GM23248 (cell line): ENCODE data around the gene RAD51C. TPM values are rescaled to one million over a fixed set of nuclear protein-coding genes. Genes with fewer than 3 reads are reported as not detected.

Source experiments
- DNase-seq: peaks from one replicate; pipeline ENCODE4 v3.0.0-alpha.2; 2015
- H2AFZ ChIP-seq: fragments of 200-600 bp; sonication (generic); 2 replicates; pipeline ENCODE4 v1.6.1; 2016; ENCODE audit warnings: antibody characterized with exemption
- H3F3A ChIP-seq: fragments of 200-600 bp; sonication (generic); 2 replicates; pipeline ENCODE4 v1.6.1; 2016; ENCODE audit warnings: mild to moderate bottlenecking, antibody characterized with exemption, mixed run types; ENCODE audit not compliant: insufficient read depth
- H3K27ac ChIP-seq: fragments of 200-600 bp; sonication (generic); 2 replicates; pipeline ENCODE4 v1.5.1; 2016; ENCODE audit warnings: mild to moderate bottlenecking
- H3K27me3 ChIP-seq: fragments of 200-600 bp; sonication (generic); replicated peaks from 2 replicates; pipeline ENCODE4 v1.6.1; 2016; ENCODE audit warnings: mild to moderate bottlenecking; ENCODE audit not compliant: insufficient read depth
- H3K36me3 ChIP-seq: fragments of 200-600 bp; sonication (generic); 2 replicates; pipeline ENCODE4 v1.6.1; 2016; ENCODE audit warnings: low read depth, mild to moderate bottlenecking
- H3K4me1 ChIP-seq: fragments of 200-600 bp; sonication (generic); 2 replicates; pipeline ENCODE4 v1.6.1; 2016; ENCODE audit warnings: mild to moderate bottlenecking; ENCODE audit not compliant: insufficient read depth
- H3K4me2 ChIP-seq: fragments of 200-600 bp; sonication (generic); one replicate; pipeline ENCODE4 v1.6.1; 2016; ENCODE audit warnings: mild to moderate bottlenecking; ENCODE audit not compliant: unreplicated experiment
- H3K4me3 ChIP-seq: fragments of 200-600 bp; sonication (generic); 2 replicates; pipeline ENCODE4 v1.5.1; 2016; ENCODE audit warnings: mild to moderate bottlenecking
- H3K79me2 ChIP-seq: fragments of 200-600 bp; sonication (generic); 2 replicates; pipeline ENCODE4 v1.6.1; 2016; ENCODE audit warnings: mild to moderate bottlenecking; ENCODE audit not compliant: insufficient read depth
- H3K9ac ChIP-seq: fragments of 200-600 bp; sonication (generic); 2 replicates; pipeline ENCODE4 v1.6.1; 2016; ENCODE audit warnings: mild to moderate bottlenecking
- H3K9me2 ChIP-seq: fragments of 200-600 bp; sonication (generic); 2 replicates; pipeline ENCODE4 v1.6.1; 2016; ENCODE audit warnings: mixed run types, mild to moderate bottlenecking, moderate library complexity; ENCODE audit not compliant: insufficient read depth
- H3K9me3 ChIP-seq: fragments of 200-600 bp; sonication (generic); one replicate; pipeline ENCODE4 v1.6.1; 2017; ENCODE audit warnings: low read depth
- H4K20me1 ChIP-seq: fragments of 200-600 bp; sonication (generic); 2 replicates; pipeline ENCODE4 v1.6.0; 2016; ENCODE audit not compliant: insufficient read depth
- EZH2 ChIP-seq: fragments of 200-600 bp; sonication (generic); IDR thresholded peaks from 2 replicates; pipeline ENCODE4 v1.6.1; 2018; ENCODE audit warnings: antibody characterized with exemption, mild to moderate bottlenecking; ENCODE audit not compliant: insufficient read depth, poor library complexity, severe bottlenecking
- EZH2phosphoT487 ChIP-seq: fragments of 200-600 bp; sonication (generic); IDR thresholded peaks from 2 replicates; pipeline ENCODE4 v1.6.1; 2018; ENCODE audit warnings: antibody characterized with exemption, moderate library complexity, mild to moderate bottlenecking, low read depth; ENCODE audit not compliant: insufficient read depth
- WGBS, 2 experiments: methylation state at CpG; one replicate each; pipeline ENCODE4 v1.1.6; 2015 to 2017; ENCODE audit warnings: low lambda C conversion rate in 2 of 2, low coverage in 1 of 2; ENCODE audit errors: missing lambda C conversion rate in 2 of 2; 5-methylcytosine and 5-hydroxymethylcytosine counted together
- in situ Hi-C: fragments of 300-500 bp; cut with MboI; formaldehyde crosslinking; loops from 2 replicates; pipeline ENCODE4 v1.15.0; 2020
- polyA plus RNA-seq: library from polyadenylated mRNA; unstranded; fragments of >200 nt; fragmentation: Nextera tagmentation; extraction: Ambion mirVana; gene quantifications from 2 replicates; pipeline ENCODE4 v1.2.1, GENCODE V29; 2016
- total RNA-seq: library from RNA; depleted of rRNA; stranded (reverse); fragments of >200 nt; shearing (Covaris generic); gene quantifications from 2 replicates; pipeline ENCODE4 v1.2.3, GENCODE V29; 2014

Gene RAD51C
- total and polyA plus RNA-seq, 2 experiments from 2014 or later: 17.2 to 40.2 TPM

DNA sequence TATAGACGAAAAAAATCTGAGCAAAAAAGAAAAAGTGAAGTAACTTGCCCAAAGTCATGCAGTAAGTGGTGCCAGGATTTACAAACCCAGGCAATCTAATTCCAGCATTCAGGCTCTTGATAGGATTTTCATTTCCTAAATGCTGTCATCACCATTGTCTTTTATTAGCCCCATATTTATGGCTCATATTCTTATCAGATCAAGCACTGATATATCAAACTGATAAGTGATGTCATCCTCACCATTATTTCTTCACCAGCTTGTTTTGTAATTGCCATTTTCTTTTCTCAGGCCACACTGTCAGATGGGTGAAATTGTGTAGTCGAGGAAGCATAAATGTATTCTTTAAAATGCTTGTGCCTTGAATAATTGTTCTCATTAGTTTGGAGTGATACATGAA, 1.3 kb downstream of the RAD51C start:
- 0 out of 2 replicates have a peak, but pooled peaks cover 12% of the 10 kb centered on the region for H3K79me2 ChIP-seq
- no peak for DNase-seq
- TF ChIP-seq EZH2: no peak
- TF ChIP-seq EZH2phosphoT487: no peak
- no peak overlapping the region for H3K27ac ChIP-seq
- H3K36me3 ChIP-seq: no peaks in the 10 kb centered on the region
- no peak overlapping the region for H2AFZ ChIP-seq
- in situ Hi-C loops: no loop called here
- H3K4me2 ChIP-seq: peak overlapping the region; percentile 77
- WGBS, 2 experiments: 53 to 63% methylated on average over 2 of the region's 2 CpGs
- 0 out of 2 replicates have a peak overlapping the region, but pooled peaks have one; percentile 78 for H3K9ac ChIP-seq
- 0 out of 2 replicates have a peak, but pooled peaks cover 6% of the 10 kb centered on the region for H3K4me1 ChIP-seq
- H3K9me3 ChIP-seq: no peaks in the 10 kb centered on the region
- H3F3A ChIP-seq: no peaks in the 10 kb centered on the region
- H3K4me3 ChIP-seq: peak overlapping the region; percentile 82
- no peaks in the 10 kb centered on the region for H4K20me1 ChIP-seq
- no peaks in the 10 kb centered on the region for H3K9me2 ChIP-seq
- H3K27me3 ChIP-seq: no peaks in the 10 kb centered on the region

DNA sequence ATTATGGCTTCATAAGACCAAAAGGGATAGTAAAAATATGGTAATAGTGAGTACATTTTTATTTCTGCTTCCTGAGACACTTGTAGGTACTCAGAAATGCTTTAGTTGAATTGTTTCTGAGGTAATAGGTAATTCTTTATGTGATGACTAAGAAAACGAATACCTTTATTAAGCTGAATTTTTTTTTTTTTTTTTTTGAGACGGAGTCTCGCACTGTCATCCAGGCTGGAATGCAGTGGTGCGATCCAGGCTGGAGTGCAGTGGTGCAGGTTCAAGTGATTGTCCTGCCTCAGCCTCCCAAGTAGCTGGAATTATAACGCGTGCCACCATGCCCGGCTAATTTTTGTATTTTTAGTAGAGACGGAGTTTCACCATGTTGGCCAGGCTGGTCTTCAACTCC, 1.9 kb downstream of the RAD51C start:
- Histone ChIP-seq H3K9ac (no peak overlapping the region), H4K20me1 (no peaks in the 10 kb centered on the region), H3F3A (no peaks in the 10 kb centered on the region), H3K27ac (no peak overlapping the region), H3K27me3 (no peaks in the 10 kb centered on the region), H3K4me3 (no peak overlapping the region), H3K9me3 (no peaks in the 10 kb centered on the region), H3K79me2 (0 out of 2 replicates have a peak, but pooled peaks cover 12% of the 10 kb centered on the region), H3K4me2 (no peak overlapping the region), H3K36me3 (no peaks in the 10 kb centered on the region), H3K9me2 (no peaks in the 10 kb centered on the region), H2AFZ (no peak overlapping the region), H3K4me1 (0 out of 2 replicates have a peak, but pooled peaks cover 6% of the 10 kb centered on the region)
- WGBS, 2 experiments: 96 to 97% methylated on average over 8 of the region's 8 CpGs
- no peak for DNase-seq
- in situ Hi-C loops: no loop called here
- TF ChIP-seq EZH2 (no peak), EZH2phosphoT487 (no peak)

DNA sequence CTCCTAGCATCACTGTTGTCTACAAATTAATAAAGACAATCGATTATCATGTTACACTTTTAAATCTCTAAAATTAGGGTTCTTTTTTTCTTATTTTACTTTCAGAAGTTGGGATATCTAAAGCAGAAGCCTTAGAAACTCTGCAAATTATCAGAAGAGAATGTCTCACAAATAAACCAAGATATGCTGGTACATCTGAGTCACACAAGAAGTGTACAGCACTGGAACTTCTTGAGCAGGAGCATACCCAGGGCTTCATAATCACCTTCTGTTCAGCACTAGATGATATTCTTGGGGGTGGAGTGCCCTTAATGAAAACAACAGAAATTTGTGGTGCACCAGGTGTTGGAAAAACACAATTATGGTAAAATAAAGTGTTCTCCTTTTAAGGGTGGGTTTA, 2.4 kb downstream of the RAD51C start:
- Histone ChIP-seq H3K4me1 (0 out of 2 replicates have a peak, but pooled peaks cover 6% of the 10 kb centered on the region), H3K79me2 (0 out of 2 replicates have a peak, but pooled peaks cover 12% of the 10 kb centered on the region), H4K20me1 (no peaks in the 10 kb centered on the region), H3K27ac (no peak overlapping the region), H3K4me2 (no peak overlapping the region), H3K4me3 (no peak overlapping the region), H3K9me2 (no peaks in the 10 kb centered on the region), H2AFZ (no peak overlapping the region), H3K36me3 (no peaks in the 10 kb centered on the region), H3F3A (no peaks in the 10 kb centered on the region), H3K9me3 (no peaks in the 10 kb centered on the region), H3K27me3 (no peaks in the 10 kb centered on the region), H3K9ac (no peak overlapping the region)
- TF ChIP-seq EZH2phosphoT487 (no peak), EZH2 (no peak)
- WGBS, 2 experiments: 95 to 96% methylated on average over 1 of the region's 1 CpG
- DNase-seq: no peak
- in situ Hi-C loops: no loop called here

DNA sequence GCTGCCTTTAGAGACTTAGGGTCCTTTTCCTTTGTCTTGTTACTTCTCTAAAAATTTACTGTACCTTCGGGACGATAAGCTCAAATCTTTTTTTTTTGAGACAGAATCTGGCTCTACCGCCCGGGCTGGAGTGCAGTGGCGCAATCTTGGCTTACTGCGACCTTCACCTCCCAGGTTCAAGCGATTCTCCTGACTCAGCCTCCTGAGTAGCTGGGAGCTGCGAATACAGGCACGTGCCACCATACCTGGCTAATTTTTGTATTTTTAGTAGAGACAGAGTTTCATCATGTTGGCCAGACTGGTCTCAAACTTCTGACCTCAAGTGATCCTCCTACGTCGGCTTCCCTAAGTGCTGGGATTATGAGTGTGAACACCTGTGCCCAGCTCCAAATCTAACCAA, 7.4 kb downstream of the RAD51C start:
- WGBS, 2 experiments: 98% methylated on average over 11 of the region's 11 CpGs
- H2AFZ ChIP-seq: no peak overlapping the region
- TF ChIP-seq EZH2phosphoT487 (no peak), EZH2 (no peak)
- H4K20me1 ChIP-seq: no peaks in the 10 kb centered on the region
- H3K9me2 ChIP-seq: no peaks in the 10 kb centered on the region
- in situ Hi-C loops: loop anchor here (10.0 kb wide), 1 partner anchor 295 kb away; no protein-coding TSS in a partner anchor
- no peaks in the 10 kb centered on the region for H3F3A ChIP-seq
- H3K9ac ChIP-seq: no peak overlapping the region
- H3K27ac ChIP-seq: no peak overlapping the region
- H3K36me3 ChIP-seq: no peaks in the 10 kb centered on the region
- no peaks in the 10 kb centered on the region for H3K27me3 ChIP-seq
- no peak for DNase-seq
- H3K4me2 ChIP-seq: no peak overlapping the region
- 0 out of 2 replicates have a peak, but pooled peaks cover 6% of the 10 kb centered on the region for H3K79me2 ChIP-seq
- 0 out of 2 replicates have a peak, but pooled peaks cover 3% of the 10 kb centered on the region for H3K4me1 ChIP-seq
- no peaks in the 10 kb centered on the region for H3K9me3 ChIP-seq
- H3K4me3 ChIP-seq: no peak overlapping the region

DNA sequence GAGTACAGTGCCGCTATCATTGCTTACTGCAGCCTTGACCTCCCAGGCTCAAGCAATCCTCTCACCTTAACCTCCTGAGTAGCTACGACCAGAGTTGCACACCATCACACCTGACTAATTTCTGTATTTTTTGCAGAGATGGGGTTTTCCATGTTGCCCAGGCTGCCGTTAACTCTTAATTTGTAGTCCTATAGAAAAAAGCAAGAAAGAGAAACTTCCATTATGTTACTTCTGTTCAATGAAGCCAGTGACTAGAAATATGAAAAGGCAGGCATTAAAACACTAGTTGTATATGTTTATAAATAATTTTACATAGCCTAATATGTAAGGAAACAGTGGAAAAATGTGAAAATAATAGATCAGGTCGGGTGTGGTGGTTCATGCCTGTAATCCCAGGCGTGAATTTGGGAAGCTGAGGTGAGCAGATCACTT, 9.7 kb downstream of the RAD51C start:
- H3K4me3 ChIP-seq: no peak overlapping the region
- in situ Hi-C loops: loop anchor here (10.0 kb wide), 1 partner anchor 293 kb away; no protein-coding TSS in a partner anchor
- no peaks in the 10 kb centered on the region for H3K27me3 ChIP-seq
- 96 to 97% methylated on average over 5 of the region's 5 CpGs for WGBS, 2 experiments
- H3F3A ChIP-seq: no peaks in the 10 kb centered on the region
- no peaks in the 10 kb centered on the region for H3K9me3 ChIP-seq
- no peaks in the 10 kb centered on the region for H4K20me1 ChIP-seq
- H3K9me2 ChIP-seq: no peaks in the 10 kb centered on the region
- no peak for TF ChIP-seq EZH2
- TF ChIP-seq EZH2phosphoT487: no peak
- no peak for DNase-seq
- H3K4me1 ChIP-seq: 0 out of 2 replicates have a peak, but pooled peaks cover 3% of the 10 kb centered on the region
- no peaks in the 10 kb centered on the region for H3K79me2 ChIP-seq
- H3K27ac ChIP-seq: no peak overlapping the region
- no peak overlapping the region for H2AFZ ChIP-seq
- no peaks in the 10 kb centered on the region for H3K36me3 ChIP-seq
- no peak overlapping the region for H3K9ac ChIP-seq
- H3K4me2 ChIP-seq: no peak overlapping the region
